K562 (cell line): ENCODE data around the gene ANKRD27. TPM values are rescaled to one million over a fixed set of nuclear protein-coding genes. Genes with fewer than 3 reads are reported as not detected.
A peak's percentile ranks its signal among the peaks of the same experiment; 100 is the strongest.

Source experiments
- ATAC-seq: fragments of 200-7000 bp; cut with Tn5 transposase; 3 replicates; pipeline ENCODE4 v1.9.1; 2020; ENCODE audit warnings: moderate library complexity
- BruUV-seq: library from RNA; stranded (reverse); fragments of 400-500 nt; replicated peaks from 2 replicates; lab custom pipeline; 2021; lab: Mats Ljungman, UMichigan
- CTCF ChIA-PET: fragments of 300-600 bp; formaldehyde crosslinking; extraction: SDS; loops from one replicate; lab custom pipeline; 2021; ENCODE audit warnings: low intra/inter-chr PET ratio; lab: Yijun Ruan, JAX
- POLR2A ChIA-PET: fragments of 300-600, 350-650 bp; sonication (Branson Sonifier 250); formaldehyde crosslinking; extraction: SDS; loops from one replicate; lab custom pipeline; 2021; ENCODE audit warnings: antibody characterized with exemption, inconsistent platforms; lab: Yijun Ruan, JAX
- DNase-seq, 4 experiments: peaks; one replicate each; pipeline versions ENCODE4 v3.0.0 to v3.0.0-alpha.2; 2011 to 2018; ENCODE audit warnings: low spot score in 3 of 4, mixed read lengths in 3 of 4; ENCODE audit errors: extremely low read depth in 1 of 4
- FAIRE-seq: peaks from 2 replicates; lab custom pipeline; 2011; peaks lifted over from hg19 to GRCh38; lab: Jason Lieb, UNC
- H2AFZ ChIP-seq: 2 replicates; pipeline ENCODE4 v1.6.0; 2011; ENCODE audit warnings: low read depth, low read length, control low read depth, inconsistent platforms
- H3K27ac ChIP-seq: fragments of 200-600 bp; 3 replicates; pipeline ENCODE4 v1.8.0; 2011; ENCODE audit warnings: low read depth, mild to moderate bottlenecking, control low read depth, inconsistent platforms, low read length, moderate library complexity, mixed read lengths; ENCODE audit errors: extremely low read depth
- H3K27me3 ChIP-seq, 2 experiments: fragments of 300-600 bp in 1 of 2; 2 replicates in 1 of 2; 3 replicates in 1 of 2; pipeline versions ENCODE4 v1.6.0 to v1.8.0; 2011; ENCODE audit warnings: inconsistent platforms in 2 of 2, low read length in 2 of 2, mild to moderate bottlenecking in 1 of 2, mixed read lengths in 1 of 2, moderate library complexity in 1 of 2; ENCODE audit not compliant: control insufficient read depth in 2 of 2, insufficient read depth in 2 of 2
- H3K36me3 ChIP-seq: fragments of 300-600 bp; 3 replicates; pipeline ENCODE4 v1.8.0; 2011; ENCODE audit warnings: mild to moderate bottlenecking, low read length, inconsistent platforms; ENCODE audit not compliant: control insufficient read depth, insufficient read depth
- H3K4me1 ChIP-seq, 2 experiments: fragments of 200-600 bp in 1 of 2; replicated peaks in 1 of 2; 2 replicates in 1 of 2; 3 replicates in 1 of 2; pipeline versions ENCODE4 v1.5.1 to v1.8.0; 2011; ENCODE audit warnings: inconsistent platforms in 2 of 2, low read length in 2 of 2, mild to moderate bottlenecking in 1 of 2, mixed read lengths in 1 of 2, moderate library complexity in 1 of 2; ENCODE audit not compliant: control insufficient read depth in 2 of 2, insufficient read depth in 2 of 2
- H3K4me2 ChIP-seq: 2 replicates; pipeline ENCODE4 v1.6.1; 2011; ENCODE audit warnings: low read length, control low read depth, inconsistent platforms, mixed read lengths; ENCODE audit not compliant: insufficient read depth
- H3K4me3 ChIP-seq: fragments of 200-600 bp; sonication (generic), shearing (Covaris generic); 2 replicates; pipeline ENCODE4 v1.5.1; 2016; ENCODE audit warnings: control low read depth, inconsistent platforms
- H3K79me2 ChIP-seq: fragments of 200-600 bp; 3 replicates; pipeline ENCODE4 v1.8.0; 2011; ENCODE audit warnings: low read length, inconsistent platforms; ENCODE audit not compliant: control insufficient read depth, insufficient read depth
- H3K9ac ChIP-seq, 2 experiments: 2 replicates each; pipeline versions ENCODE4 v1.6.0 to v1.6.1; 2011; ENCODE audit warnings: low read depth in 2 of 2, low read length in 2 of 2, control low read depth in 1 of 2, inconsistent platforms in 1 of 2, mild to moderate bottlenecking in 1 of 2, mixed read lengths in 1 of 2; ENCODE audit not compliant: insufficient read depth in 1 of 2
- H3K9me1 ChIP-seq: one replicate; pipeline ENCODE4 v1.6.0; 2011; ENCODE audit warnings: inconsistent platforms, mild to moderate bottlenecking, low read length, moderate library complexity; ENCODE audit not compliant: control insufficient read depth, insufficient read depth
- H3K9me3 ChIP-seq: replicated peaks from 2 replicates; pipeline ENCODE4 v1.5.1; 2011; ENCODE audit warnings: low read depth, low read length, inconsistent platforms; ENCODE audit not compliant: control insufficient read depth, insufficient read depth
- H4K20me1 ChIP-seq: replicated peaks from 2 replicates; pipeline ENCODE4 v1.6.1; 2011; ENCODE audit warnings: low read length, inconsistent platforms, mixed read lengths; ENCODE audit not compliant: control insufficient read depth, insufficient read depth
- ARID4B ChIP-seq: sonication (generic); formaldehyde crosslinking; IDR thresholded peaks from 2 replicates; pipeline ENCODE4 v1.8.0; 2022; ENCODE audit warnings: mild to moderate bottlenecking, missing genetic modification reagents
- CBX3 ChIP-seq, 2 experiments: IDR thresholded peaks; 1 replicate in 1 of 2; 2 replicates in 1 of 2; pipeline ENCODE4 v1.6.1; 2012; ENCODE audit warnings: inconsistent platforms in 2 of 2, low read length in 2 of 2, borderline replicate concordance in 1 of 2, control low read depth in 1 of 2
- CREB5 ChIP-seq: fragments of 250-450 bp; sonication (Bioruptor Pico); IDR thresholded peaks from 2 replicates; pipeline ENCODE4 v1.5.0; 2020; ENCODE audit warnings: mild to moderate bottlenecking
- ETS2 ChIP-seq: IDR thresholded peaks from 2 replicates; pipeline ENCODE4 v1.6.1; 2016; ENCODE audit warnings: borderline replicate concordance, missing genetic modification characterization, mild to moderate bottlenecking, moderate library complexity, missing compliant biosample characterization; ENCODE audit not compliant: poor library complexity, severe bottlenecking
- POLR2G ChIP-seq: fragments of 200-400 bp; formaldehyde crosslinking; IDR thresholded peaks from 2 replicates; pipeline ENCODE4 v1.6.1; 2017; ENCODE audit warnings: low read depth, mild to moderate bottlenecking, antibody characterized with exemption, low read length, moderate library complexity
- XRCC3 ChIP-seq: fragments of 450-650 bp; IDR thresholded peaks from 2 replicates; pipeline ENCODE4 v1.6.1; 2017; ENCODE audit warnings: mild to moderate bottlenecking, moderate library complexity
- ZNF431 ChIP-seq: sonication (generic); formaldehyde crosslinking; IDR thresholded peaks from 2 replicates; pipeline ENCODE4 v1.8.0; 2022; ENCODE audit warnings: mild to moderate bottlenecking, missing genetic modification reagents
- WGBS: fragments of 100-300 bp; shearing (Covaris generic); methylation state at CpG from one replicate; pipeline ENCODE4 v1.1.6; 2016; ENCODE audit warnings: low coverage, mixed read lengths; ENCODE audit not compliant: insufficient coverage; ENCODE audit errors: missing lambda C conversion rate; 5-methylcytosine and 5-hydroxymethylcytosine counted together
- in situ Hi-C: fragments of 300-500 bp; cut with MboI; formaldehyde crosslinking; loops from 4 replicates; pipeline ENCODE4 v1.15.0; 2018; ENCODE audit warnings: inconsistent platforms, mixed read lengths
- intact Hi-C: fragments of 100-400 bp; cut with micrococcal nuclease; formaldehyde crosslinking; loops from 2 replicates; pipeline ENCODE4 v1.14.2; 2022
- polyA plus RNA-seq, 8 experiments: library from polyadenylated mRNA; depleted of rRNA in 4 of 8; stranded (reverse) in 5 of 8; unstranded in 3 of 8; fragments of >200 nt; fragmentation: Nextera tagmentation in 2 of 8; fragmentation: Illumina TruSeq in 1 of 8; extraction: Ambion mirVana in 2 of 8; extraction: Trizol in 1 of 8; gene quantifications; 2 replicates each; pipeline versions ENCODE4 v1.2.1 to v1.2.3, GENCODE V29; 2011 to 2014; ENCODE audit warnings: inconsistent platforms in 1 of 8, missing spikeins in 1 of 8
- total RNA-seq, 7 experiments: library from RNA; depleted of rRNA in 6 of 7; stranded (reverse); fragments of >200 nt in 6 of 7; fragmentation: Illumina TruSeq in 2 of 7; extraction: Trizol in 2 of 7; gene quantifications; 2 replicates each; pipeline versions ENCODE4 v1.2.1 to v1.2.3, GENCODE V29; 2011 to 2021; ENCODE audit warnings: low replicate concordance in 1 of 7

The ANKRD27 gene
- total and polyA plus RNA-seq, 9 of the 15 experiments (the other 6 are each of a cell fraction or from before 2014, with no cell fraction given) = 5.3 to 71.3 (median 54.2) TPM

GRCh38 chr19:32650671-32651070 is 24.3 kb downstream of the ANKRD27 start (continued):
- TF ChIP-seq ARID4B (CRISPR knock-in tag) (no peak), ETS2 (tag) (no peak), ZNF431 (no peak), XRCC3 (no peak)

- in situ Hi-C loops (no loop called here), intact Hi-C loops (no loop called here)
- no peak overlapping the region for H3K4me2 ChIP-seq
- H3K4me1 ChIP-seq = no peaks in the 10 kb centered on the region
- no peaks in the 10 kb centered on the region for H3K9me1 ChIP-seq
- H3K36me3 ChIP-seq = peaks cover 76% of the 10 kb centered on the region; the same call in 2 of the 3 replicates
- TF ChIP-seq CREB5 (no peak), CBX3 (IDR thresholded peaks at IDR 0.05; ENCODE audit: borderline replicate concordance in 1 of 2, low read length in 2 of 2) (no peak), POLR2G (0 out of 2 replicates have a peak, but pooled peaks have one; percentile 26)
- CTCF ChIA-PET = no interaction called here
- no peak overlapping the region for H3K4me3 ChIP-seq
- FAIRE-seq (no peak), ATAC-seq (no peak), DNase-seq (no peak)
- 93% methylated on average over 11 of the region's 11 CpGs for WGBS
- no peak overlapping the region for H3K27ac ChIP-seq
- H3K9ac ChIP-seq = no peak overlapping the region
- H4K20me1 ChIP-seq = 0 out of 2 replicates have a peak, but pooled peaks cover 4% of the 10 kb centered on the region
- no peaks in the 10 kb centered on the region for H3K9me3 ChIP-seq
- H2AFZ ChIP-seq = no peak overlapping the region
- peaks cover 15% of the 10 kb centered on the region for H3K79me2 ChIP-seq
- no TSS peak for BruUV-seq
- H3K27me3 ChIP-seq = no peaks in the 10 kb centered on the region
- POLR2A ChIA-PET = interaction anchor here (0.7 to 1.5 kb wide), 2 partner anchors 12 to 19 kb away, joined by 3 read pairs; no protein-coding TSS in a partner anchor
Observed at GRCh38 chr19:32649751-32650150, 25.2 kb downstream of the ANKRD27 start.
